Stimulated activated memory B cell treated with anti-CD40 and anti-IgM and Interleukin-4, amounts not matched to agents 10 μg/mL and 1 μg/mL and 100 μg/mL, for 72 hours (primary cell): Measurements from ENCODE around the gene RPS2.
"Not testable (repeated sequence)": the region's sequence is repeated elsewhere in the genome, so short reads cannot be mapped to it uniquely, and the experiment has no call there.

Experiments used
- ATAC-seq: fragments of 150-1000 bp; cut with Tn5 transposase; 2 replicates; pipeline ENCODE4 v1.10.0; 2021
- H3K27ac Mint-ChIP-seq: one replicate; pipeline ENCODE4 v1.8.0; 2022; ENCODE audit warnings: mild to moderate bottlenecking, mixed read lengths
- H3K27me3 Mint-ChIP-seq: one replicate; pipeline ENCODE4 v1.8.0; 2022; ENCODE audit warnings: mixed read lengths
- H3K36me3 Mint-ChIP-seq: one replicate; pipeline ENCODE4 v1.8.0; 2022; ENCODE audit warnings: mixed read lengths
- H3K4me1 Mint-ChIP-seq: one replicate; pipeline ENCODE4 v1.8.0; 2022; ENCODE audit warnings: mixed read lengths
- H3K4me3 Mint-ChIP-seq: one replicate; pipeline ENCODE4 v1.8.0; 2022; ENCODE audit warnings: mild to moderate bottlenecking, moderate library complexity, mixed read lengths
- H3K9me3 Mint-ChIP-seq: one replicate; pipeline ENCODE4 v1.8.0; 2022; ENCODE audit warnings: mixed read lengths

The RPS2 gene

GRCh38 chr16:1964506-1965395 is at the start of gene RPS2:
RPS2 (minus strand) TSS chr16:1964826; CDS start chr16:1964625, 201 bp downstream.
- Mint-ChIP-seq H3K27ac (peak within 1 kb of the TSS; percentile 97), H3K36me3 (peaks cover 31% of the 10 kb centered on the region), H3K4me3 (peak within 1 kb of the TSS; percentile 84), H3K4me1 (peaks cover 54% of the 10 kb centered on the region), H3K9me3 (no peaks in the 10 kb centered on the region), H3K27me3 (no peaks in the 10 kb centered on the region)
- peak; percentile 97 for ATAC-seq

GRCh38 chr16:2013527-2013926 is 48.9 kb upstream of the RPS2 start:
- peaks cover 3% of the 10 kb centered on the region for H3K36me3 Mint-ChIP-seq
- H3K27me3 Mint-ChIP-seq, result peaks cover 10% of the 10 kb centered on the region
- ATAC-seq, result no peak
- H3K4me3 Mint-ChIP-seq, result no peak overlapping the region
- no peak overlapping the region for H3K27ac Mint-ChIP-seq
- H3K9me3 Mint-ChIP-seq, result no peaks in the 10 kb centered on the region
- H3K4me1 Mint-ChIP-seq, result peaks cover 12% of the 10 kb centered on the region

GRCh38 chr16:2011726-2012125 is 47.1 kb upstream of the RPS2 start:
- not testable (repeated sequence) for H3K4me3 Mint-ChIP-seq

GRCh38 chr16:2009791-2010510 is 45.3 kb upstream of the RPS2 start, which contains the start of gene ZNF598:
ZNF598 (minus strand) TSS chr16:2009821.
- peaks cover 48% of the 10 kb centered on the region for H3K4me1 Mint-ChIP-seq
- ATAC-seq, result peak; percentile 98
- peak within 1 kb of the TSS; percentile 90 for H3K4me3 Mint-ChIP-seq
- H3K36me3 Mint-ChIP-seq, result peaks cover 32% of the 10 kb centered on the region
- H3K27me3 Mint-ChIP-seq, result no peaks in the 10 kb centered on the region
- H3K9me3 Mint-ChIP-seq, result no peaks in the 10 kb centered on the region
- peak within 1 kb of the TSS; percentile 93 for H3K27ac Mint-ChIP-seq

More at GRCh38 chr16:2011726-2012125, 47.1 kb upstream of the RPS2 start:
- not testable (repeated sequence) for ATAC-seq, H3K9me3 Mint-ChIP-seq, H3K27ac Mint-ChIP-seq, H3K27me3 Mint-ChIP-seq
- peaks cover 17% of the 10 kb centered on the region for H3K36me3 Mint-ChIP-seq
- peaks cover 30% of the 10 kb centered on the region for H3K4me1 Mint-ChIP-seq

GRCh38 chr16:2009164-2009711 is 44.6 kb upstream of the RPS2 start:
- peaks cover 35% of the 10 kb centered on the region for H3K36me3 Mint-ChIP-seq
- H3K27ac Mint-ChIP-seq, result peak overlapping the region; percentile 93
- no peaks in the 10 kb centered on the region for H3K27me3 Mint-ChIP-seq
- H3K4me1 Mint-ChIP-seq, result peaks cover 55% of the 10 kb centered on the region
- no peaks in the 10 kb centered on the region for H3K9me3 Mint-ChIP-seq
- peak overlapping the region; percentile 83 for H3K4me3 Mint-ChIP-seq
- ATAC-seq, result peak; percentile 54

- ATAC-seq, result no peak
- no peaks in the 10 kb centered on the region for H3K9me3 Mint-ChIP-seq
- peak overlapping the region; percentile 83 for H3K4me3 Mint-ChIP-seq
- peaks cover 60% of the 10 kb centered on the region for H3K4me1 Mint-ChIP-seq
- H3K27me3 Mint-ChIP-seq, result no peaks in the 10 kb centered on the region
- H3K27ac Mint-ChIP-seq, result peak overlapping the region; percentile 61
- peaks cover 35% of the 10 kb centered on the region for H3K36me3 Mint-ChIP-seq
Measured at GRCh38 chr16:2008631-2009163, 44.1 kb upstream of the RPS2 start.

GRCh38 chr16:2008009-2008526 is 43.4 kb upstream of the RPS2 start:
- Mint-ChIP-seq H3K9me3 (no peaks in the 10 kb centered on the region), H3K4me3 (peak overlapping the region; percentile 83), H3K27me3 (no peaks in the 10 kb centered on the region), H3K36me3 (peaks cover 35% of the 10 kb centered on the region), H3K4me1 (peaks cover 60% of the 10 kb centered on the region), H3K27ac (peak overlapping the region; percentile 61)
- no peak for ATAC-seq

- ATAC-seq, result no peak
- H3K4me1 Mint-ChIP-seq, result peaks cover 60% of the 10 kb centered on the region
- no peaks in the 10 kb centered on the region for H3K9me3 Mint-ChIP-seq
- peak overlapping the region; percentile 83 for H3K4me3 Mint-ChIP-seq
- H3K36me3 Mint-ChIP-seq, result peaks cover 38% of the 10 kb centered on the region
- no peaks in the 10 kb centered on the region for H3K27me3 Mint-ChIP-seq
- H3K27ac Mint-ChIP-seq, result peak overlapping the region; percentile 60
Measured at GRCh38 chr16:2007081-2007836, 42.6 kb upstream of the RPS2 start.

GRCh38 chr16:2006317-2006716 is 41.7 kb upstream of the RPS2 start:
- no peaks in the 10 kb centered on the region for H3K27me3 Mint-ChIP-seq
- H3K4me1 Mint-ChIP-seq, result peaks cover 60% of the 10 kb centered on the region
- peaks cover 43% of the 10 kb centered on the region for H3K36me3 Mint-ChIP-seq
- H3K27ac Mint-ChIP-seq, result peak overlapping the region; percentile 60
- no peak for ATAC-seq
- H3K4me3 Mint-ChIP-seq, result peak overlapping the region; percentile 27
- H3K9me3 Mint-ChIP-seq, result no peaks in the 10 kb centered on the region

GRCh38 chr16:2005646-2006045 is 41.0 kb upstream of the RPS2 start:
- Mint-ChIP-seq H3K9me3 (no peaks in the 10 kb centered on the region), H3K36me3 (peaks cover 50% of the 10 kb centered on the region), H3K4me1 (peaks cover 60% of the 10 kb centered on the region), H3K4me3 (peak overlapping the region; percentile 20), H3K27ac (peak overlapping the region; percentile 60), H3K27me3 (no peaks in the 10 kb centered on the region)
- no peak for ATAC-seq

- ATAC-seq, result no peak
Measured at GRCh38 chr16:2004795-2005517, 40.3 kb upstream of the RPS2 start.

GRCh38 chr16:2003827-2004641 is 39.4 kb upstream of the RPS2 start:
- ATAC-seq, result peak; percentile 90
- Mint-ChIP-seq H3K9me3 (no peaks in the 10 kb centered on the region), H3K27ac (peak overlapping the region; percentile 30), H3K27me3 (no peaks in the 10 kb centered on the region), H3K4me3 (peak overlapping the region; percentile 12), H3K4me1 (peaks cover 52% of the 10 kb centered on the region), H3K36me3 (peaks cover 56% of the 10 kb centered on the region)

More at GRCh38 chr16:2004795-2005517, 40.3 kb upstream of the RPS2 start:
- peak overlapping the region; percentile 26 for H3K4me3 Mint-ChIP-seq
- H3K9me3 Mint-ChIP-seq, result no peaks in the 10 kb centered on the region
- H3K36me3 Mint-ChIP-seq, result peaks cover 54% of the 10 kb centered on the region
- H3K27me3 Mint-ChIP-seq, result no peaks in the 10 kb centered on the region
- H3K27ac Mint-ChIP-seq, result peak overlapping the region; percentile 60
- peaks cover 53% of the 10 kb centered on the region for H3K4me1 Mint-ChIP-seq

GRCh38 chr16:2003231-2003826 is 38.7 kb upstream of the RPS2 start:
- Mint-ChIP-seq H3K9me3 (no peaks in the 10 kb centered on the region), H3K36me3 (peaks cover 58% of the 10 kb centered on the region), H3K27me3 (no peaks in the 10 kb centered on the region), H3K4me3 (no peak overlapping the region), H3K4me1 (peaks cover 45% of the 10 kb centered on the region), H3K27ac (no peak overlapping the region)
- no peak for ATAC-seq
